DMS79 treated with DMSO at 0.1 percent for 48 hours (cell line): ENCODE results near the gene UGT2A2.
"Not testable (repeated sequence)": the region's sequence is repeated elsewhere in the genome, so short reads cannot be mapped to it uniquely, and the experiment has no call there.

Experiments
- DNase-seq: peaks from one replicate; lab custom pipeline; 2025; lab: John Stamatoyannopoulos, UW

The UGT2A2 gene

DNA sequence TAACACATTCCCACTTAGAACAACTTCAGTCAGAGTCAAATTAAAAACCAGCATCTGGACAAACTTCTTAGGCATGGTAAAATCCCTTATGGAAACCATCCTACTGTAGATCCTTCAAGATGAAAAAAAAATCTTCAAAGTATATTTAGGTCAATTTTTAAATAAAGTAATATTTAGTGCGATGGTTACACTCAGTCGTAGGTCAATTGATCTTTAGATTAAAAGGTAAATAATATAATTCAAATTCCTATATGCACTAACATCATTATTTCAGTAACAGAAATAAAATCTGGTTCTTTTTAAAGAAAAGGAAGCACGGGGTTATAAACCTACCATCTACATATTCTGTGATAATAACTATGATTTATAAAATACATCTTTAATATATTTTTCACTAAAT is at the start of gene UGT2A2:
Gene UGT2A2 (minus strand): TSS at position 101 of the 400 bp plus-strand sequence. CDS start 2 bp downstream, at position 99.
- no peak for DNase-seq

- DNase-seq, result no peak
Measured at GRCh38 chr4:69684804-69685203, 45.4 kb upstream of the UGT2A2 start.

- DNase-seq, result no peak
Measured at GRCh38 chr4:69668680-69669079, 29.2 kb upstream of the UGT2A2 start.

DNA sequence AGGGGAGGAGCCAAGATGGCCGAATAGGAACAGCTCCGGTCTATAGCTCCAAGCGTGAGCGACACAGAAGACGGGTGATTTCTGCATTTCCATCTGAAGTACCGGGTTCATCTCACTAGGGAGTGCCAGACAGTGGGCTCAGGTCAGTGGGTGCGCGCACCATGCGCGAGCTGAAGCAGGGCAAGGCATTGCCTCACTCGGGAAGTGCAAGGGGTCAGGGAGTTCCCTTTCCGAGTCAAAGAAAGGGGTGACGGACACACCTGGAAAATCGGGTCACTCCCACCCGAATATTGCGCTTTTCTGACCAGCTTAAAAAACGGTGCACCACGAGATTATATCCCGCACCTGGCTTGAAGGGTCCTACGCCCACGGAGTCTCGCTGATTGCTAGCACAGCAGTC is 24.6 kb upstream of the UGT2A2 start:
- not testable (repeated sequence) for DNase-seq

- DNase-seq, result not testable (repeated sequence)
Measured at GRCh38 chr4:69661130-69661803, 21.8 kb upstream of the UGT2A2 start.

DNA sequence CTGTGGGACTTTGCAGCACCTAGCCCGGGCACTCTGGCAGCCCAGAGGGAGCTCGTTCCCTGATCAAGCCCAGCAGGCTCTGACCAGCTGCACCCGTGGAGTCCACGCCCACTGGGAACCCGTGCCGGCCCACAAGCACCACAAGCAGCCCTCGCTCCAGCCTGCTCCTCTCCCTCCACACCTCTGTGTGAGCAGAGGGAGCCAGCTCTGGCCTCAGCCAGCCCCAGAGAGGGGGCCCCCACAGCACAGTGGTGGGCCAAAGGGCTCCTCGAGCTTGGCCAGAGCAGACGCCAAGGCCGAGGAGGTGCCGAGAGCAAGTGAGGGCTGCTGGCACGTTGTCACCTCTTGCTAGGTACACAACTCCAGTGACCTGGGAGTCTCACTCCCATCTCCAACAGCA is 18.7 kb upstream of the UGT2A2 start:
- no peak for DNase-seq

GRCh38 chr4:69656653-69657158 is 17.3 kb upstream of the UGT2A2 start:
- no peak for DNase-seq

GRCh38 chr4:69653147-69653546 is 13.7 kb upstream of the UGT2A2 start, which contains the start of gene UGT2A1:
UGT2A1 (minus strand) TSS chr4:69653247; CDS start chr4:69647644, 5,603 bp downstream.
- no peak for DNase-seq

- no peak for DNase-seq
Measured at GRCh38 chr4:69650872-69651271, 11.4 kb upstream of the UGT2A2 start.

- no peak for DNase-seq
Measured at GRCh38 chr4:69649629-69650028, 10.2 kb upstream of the UGT2A2 start.

DNA sequence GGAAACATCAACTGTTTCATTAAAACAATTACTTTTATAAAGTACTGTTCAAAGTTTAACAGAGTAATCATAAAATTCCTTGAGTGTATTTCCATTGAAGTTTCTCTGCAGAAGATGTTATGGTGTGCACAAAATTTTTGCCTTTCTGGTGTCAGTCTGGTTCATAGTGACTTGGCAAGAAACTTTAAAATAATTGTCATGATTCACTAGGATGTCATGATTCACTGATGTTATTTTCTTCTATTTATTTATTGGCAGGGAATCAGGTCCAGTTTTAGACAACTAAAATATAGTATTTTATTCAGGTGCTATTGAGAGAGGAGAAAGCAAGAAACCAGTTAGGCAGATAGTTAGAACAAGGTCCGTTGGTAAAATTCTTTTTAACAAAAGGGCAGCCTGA is 9.8 kb upstream of the UGT2A2 start:
- DNase-seq, result no peak

DNA sequence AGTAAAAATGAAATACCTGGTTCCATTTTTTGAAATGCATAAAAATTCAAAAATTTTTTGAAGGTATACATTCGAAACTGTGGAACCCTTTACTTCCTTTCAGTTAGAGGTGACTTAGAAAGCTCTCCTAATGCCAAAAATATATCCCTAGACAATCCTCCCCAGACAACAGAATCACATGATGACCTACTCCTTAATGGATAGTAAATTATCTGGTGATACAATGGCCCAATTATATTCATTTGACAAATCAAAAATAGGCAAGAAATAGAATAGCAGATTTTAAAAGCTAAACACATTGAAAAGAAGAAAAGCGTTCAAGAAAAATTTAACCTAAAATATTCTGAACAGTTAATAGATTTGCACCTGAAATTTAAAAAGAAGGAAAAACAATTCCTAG is 3.5 kb upstream of the UGT2A2 start:
- DNase-seq, result no peak

GRCh38 chr4:69640289-69640688 is 847 bp upstream of the UGT2A2 start:
- DNase-seq, result no peak

DNA sequence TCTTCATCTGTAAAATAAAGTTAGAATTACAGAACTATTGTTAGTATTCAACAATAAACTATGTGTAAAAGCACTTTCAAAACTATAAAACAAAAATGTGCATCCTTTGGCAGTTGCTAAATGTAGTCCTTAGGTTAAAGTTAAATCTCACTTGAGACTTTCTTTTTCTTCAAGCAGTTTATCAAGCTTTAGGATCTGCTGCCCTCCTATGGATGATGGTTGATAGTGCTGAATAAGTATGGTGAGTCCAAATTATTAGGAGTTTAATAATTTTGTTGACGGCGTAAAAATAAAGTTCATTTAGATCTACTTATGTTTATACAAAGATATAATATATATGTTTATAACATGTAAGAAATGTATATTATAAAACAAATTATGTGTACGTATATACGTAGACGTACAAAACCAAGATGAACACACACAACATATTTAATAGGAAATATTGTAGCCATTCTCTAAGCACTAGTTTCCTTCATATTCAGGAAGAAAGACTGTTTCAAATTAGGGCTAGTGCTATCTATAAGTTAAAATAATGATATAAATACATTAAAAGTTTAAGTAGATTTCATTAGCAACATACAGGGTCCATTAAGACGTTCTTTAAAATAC is 22.3 kb downstream of the UGT2A2 start:
- DNase-seq, result no peak

DNA sequence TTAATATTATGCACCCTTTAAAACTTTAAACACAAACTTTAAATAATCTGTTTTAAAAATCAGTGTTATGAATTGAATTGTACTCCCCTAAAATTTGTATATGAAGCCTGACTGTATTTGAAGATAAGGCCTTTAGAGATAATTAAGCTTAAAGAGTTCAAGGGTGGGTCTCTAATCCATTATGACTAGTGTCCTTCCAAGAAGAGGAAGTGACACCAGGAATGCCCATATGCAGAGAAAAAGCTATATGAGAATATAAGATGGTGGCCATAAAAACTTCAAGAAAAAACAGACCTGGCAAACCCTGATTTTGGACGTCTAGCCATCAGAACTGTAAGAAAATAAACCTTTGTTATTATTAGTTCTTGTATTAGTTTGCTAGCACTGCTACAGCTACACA is 29.0 kb downstream of the UGT2A2 start:
- DNase-seq, result no peak

- DNase-seq, result no peak
Measured at GRCh38 chr4:69601065-69601464, 38.4 kb downstream of the UGT2A2 start.

- no peak for DNase-seq
Measured at GRCh38 chr4:69600013-69600412, 39.4 kb downstream of the UGT2A2 start.

- no peak for DNase-seq
Measured at GRCh38 chr4:69594382-69594781, 45.1 kb downstream of the UGT2A2 start.

GRCh38 chr4:69591364-69591763 is 48.1 kb downstream of the UGT2A2 start:
- no peak for DNase-seq

GRCh38 chr4:69589884-69590283 is 49.6 kb downstream of the UGT2A2 start:
- DNase-seq, result no peak

- DNase-seq, result no peak
Measured at GRCh38 chr4:69584135-69584534, 55.3 kb downstream of the UGT2A2 start.

DNA sequence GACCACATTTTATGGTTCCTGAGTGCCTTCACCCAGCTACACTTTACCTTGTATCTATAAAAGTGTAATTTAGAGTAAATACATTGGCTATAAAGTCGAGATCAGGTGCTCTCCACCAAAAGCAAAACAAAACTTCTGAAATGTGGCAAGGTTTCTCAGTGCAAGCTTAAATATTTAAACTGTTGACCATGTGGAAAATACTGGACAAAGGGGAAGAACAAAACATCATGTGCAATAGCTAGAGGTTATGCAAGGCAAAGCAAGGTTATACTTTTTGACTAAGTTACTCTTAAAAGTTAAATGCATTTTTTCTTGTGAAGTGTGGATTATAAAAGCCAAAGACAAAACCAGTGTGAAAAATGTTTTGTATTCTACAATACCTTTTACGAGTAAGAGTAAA is 55.9 kb downstream of the UGT2A2 start:
- DNase-seq, result no peak

- DNase-seq, result no peak
Measured at GRCh38 chr4:69577245-69577644, 62.2 kb downstream of the UGT2A2 start.
